Smooth muscle cell of the brain vasculature (primary cell): ENCODE data around the gene MAN1B1.
"Not testable (repeated sequence)": the region's sequence is repeated elsewhere in the genome, so short reads cannot be mapped to it uniquely, and the experiment has no call there.

Experiments
- DNase-seq: peaks from one replicate; pipeline ENCODE4 v3.0.0-alpha.2; 2012; ENCODE audit warnings: low read depth, low spot score

MAN1B1 gene

GRCh38 chr9:137127301-137128157 is 40.7 kb downstream of the MAN1B1 start:
- no peak for DNase-seq

- no peak for DNase-seq
Measured at GRCh38 chr9:137128158-137128861, 41.5 kb downstream of the MAN1B1 start.

GRCh38 chr9:137128862-137129455 is 42.2 kb downstream of the MAN1B1 start:
- no peak for DNase-seq

GRCh38 chr9:137129456-137130175 is 42.8 kb downstream of the MAN1B1 start:
- peak; percentile 73 for DNase-seq

- no peak for DNase-seq
Measured at GRCh38 chr9:137130176-137130755, 43.5 kb downstream of the MAN1B1 start.

GRCh38 chr9:137134191-137134590 is 47.4 kb downstream of the MAN1B1 start:
- no peak for DNase-seq

- not testable (repeated sequence) for DNase-seq
Measured at GRCh38 chr9:137135154-137135553, 48.4 kb downstream of the MAN1B1 start.

- no peak for DNase-seq
Measured at GRCh38 chr9:137136261-137136880, 49.6 kb downstream of the MAN1B1 start.

- DNase-seq: no peak
Measured at GRCh38 chr9:137136881-137137607, 50.3 kb downstream of the MAN1B1 start.

GRCh38 chr9:137138058-137138721 is 51.4 kb downstream of the MAN1B1 start:
- no peak for DNase-seq

GRCh38 chr9:137138722-137139467 is 52.1 kb downstream of the MAN1B1 start, which contains the start of gene GRIN1:
Gene GRIN1, plus strand, starts transcription at chr9:137139154. Its CDS starts 333 bp downstream, at chr9:137139487.
- DNase-seq: no peak

GRCh38 chr9:137139468-137140150 is 52.8 kb downstream of the MAN1B1 start:
- no peak for DNase-seq

- DNase-seq: no peak
Measured at GRCh38 chr9:137140151-137141012, 53.6 kb downstream of the MAN1B1 start.

GRCh38 chr9:137141050-137141810 is 54.4 kb downstream of the MAN1B1 start:
- DNase-seq: no peak

- DNase-seq: no peak
Measured at GRCh38 chr9:137141976-137142936, 55.5 kb downstream of the MAN1B1 start.
